ENCODE measurements around the gene PRKD3. TPM values are rescaled to one million over a fixed set of nuclear protein-coding genes. Genes with fewer than 3 reads are reported as not detected.

Gene PRKD3
- total and polyA plus RNA-seq, 2 donors (not counting 1 experiment from before 2014, with no cell fraction given): 28.9 to 82.2 TPM

- no CpG with 5 or more reads among the region's 2 CpGs for WGBS (ENCODE audit: insufficient coverage)
- no peaks in the 10 kb centered on the region for H3K9me3 Mint-ChIP-seq (ENCODE audit: insufficient read depth)
- H3K27me3 Mint-ChIP-seq: no peaks in the 10 kb centered on the region
Observed at GRCh38 chr2:37276291-37276690, 48.3 kb downstream of the PRKD3 start.

More at GRCh38 chr2:37276291-37276690, 48.3 kb downstream of the PRKD3 start:
- H3K4me3 ChIP-seq (ENCODE audit: control extremely low read depth in 1 of 5, extremely low read depth in 1 of 5, insufficient read depth in 1 of 5, low read depth in 2 of 5, low read length in 4 of 5): no peak overlapping the region
- no peaks in the 10 kb centered on the region for H3K27me3 ChIP-seq (replicated peaks in 1 of 4; ENCODE audit: control extremely low read depth in 1 of 4, control insufficient read depth in 3 of 4, insufficient read depth in 4 of 4, low read length in 3 of 4)
- TF ChIP-seq EZH2 (IDR thresholded peaks at IDR 0.05; ENCODE audit: borderline replicate concordance, insufficient read depth, low read depth, low read length, poor library complexity, severe bottlenecking): no peak
- no peak for TF ChIP-seq CTCF (IDR thresholded peaks at IDR 0.05)
- Mint-ChIP-seq H3K4me1 (no peaks in the 10 kb centered on the region), H3K27ac (no peak overlapping the region), H3K4me3 (no peak overlapping the region)
- H2AFZ ChIP-seq (ENCODE audit: insufficient read depth, low read depth, low read length, poor library complexity, severe bottlenecking): no peak overlapping the region
- peaks cover 15 to 77% of the 10 kb centered on the region in 2 experiments for H3K36me3 ChIP-seq (replicated peaks in 1 of 2; ENCODE audit: control extremely low read depth in 1 of 2, control insufficient read depth in 1 of 2, extremely low read depth in 1 of 2, insufficient read depth in 2 of 2, low read length in 1 of 2)
- no peak overlapping the region for H3K4me2 ChIP-seq (replicated peaks; ENCODE audit: low read depth, low read length, poor library complexity, severe bottlenecking)
- CTCF ChIA-PET: no interaction called here
- H3K9ac ChIP-seq (ENCODE audit: low read length): no peak overlapping the region
- no peaks in the 10 kb centered on the region for H3K4me1 ChIP-seq (ENCODE audit: control insufficient read depth in 2 of 2, insufficient read depth in 2 of 2, low read length in 2 of 2)
- no peaks in the 10 kb centered on the region for H3K9me3 ChIP-seq (ENCODE audit: control extremely low read depth in 1 of 3, control insufficient read depth in 2 of 3, insufficient read depth in 1 of 3, low read length in 2 of 3)
- H3K27ac ChIP-seq (ENCODE audit: low read length in 2 of 2): no peak overlapping the region
- POLR2A ChIA-PET: no interaction called here
- intact Hi-C loops (cut with micrococcal nuclease): no loop called here
- DNase-seq (no peak), ATAC-seq (ENCODE audit: low read depth) (no peak)
- H3K79me2 ChIP-seq (ENCODE audit: control insufficient read depth, insufficient read depth, low read length): no peaks in the 10 kb centered on the region
- no peaks in the 10 kb centered on the region for H4K20me1 ChIP-seq (ENCODE audit: control insufficient read depth, insufficient read depth, low read length, poor library complexity, severe bottlenecking)

Small RNA genes lying within 50 kb of the gene (small RNA-seq; reads per million reads assigned to genes)
- gene RNU6-939P (ENCODE audit: insufficient read length, low read depth, low replicate concordance): not detected

Other genes with a start within 250 kb of the PRKD3 start
- gene HEATR5B, start 240.5 kb downstream of the PRKD3 start, total RNA-seq: 44.3 and 50.0 TPM in 2 replicates
- 33.0 and 54.8 TPM in 2 replicates for gene HEATR5B, start 240.5 kb downstream of the PRKD3 start, polyA plus RNA-seq
- gene GPATCH11, start 240.3 kb downstream of the PRKD3 start, total RNA-seq: 18.2 and 20.2 TPM in 2 replicates
- 7.8 and 9.6 TPM in 2 replicates for gene GPATCH11, start 240.3 kb downstream of the PRKD3 start, polyA plus RNA-seq
- gene EIF2AK2, start 167.9 kb downstream of the PRKD3 start, total RNA-seq: 36.2 and 36.9 TPM in 2 replicates
- 6.5 and 9.7 TPM in 2 replicates for gene EIF2AK2, start 167.9 kb downstream of the PRKD3 start, polyA plus RNA-seq
- gene SULT6B1, start 136.2 kb downstream of the PRKD3 start, total RNA-seq: not detected in 2 replicates
- not detected in 2 replicates for gene SULT6B1, start 136.2 kb downstream of the PRKD3 start, polyA plus RNA-seq
- gene CEBPZOS, start 128.3 kb downstream of the PRKD3 start, total RNA-seq: 36.7 and 38.0 TPM in 2 replicates
- gene CEBPZOS, start 128.3 kb downstream of the PRKD3 start, polyA plus RNA-seq: 17.6 and 18.6 TPM in 2 replicates
- gene CEBPZ, start 93.2 kb downstream of the PRKD3 start, total RNA-seq: 43.9 and 56.5 TPM in 2 replicates
- gene CEBPZ, start 93.2 kb downstream of the PRKD3 start, polyA plus RNA-seq: 5.3 and 12.6 TPM in 2 replicates
- gene NDUFAF7, start 93.2 kb downstream of the PRKD3 start, total RNA-seq: 35.4 and 42.0 TPM in 2 replicates
- 10.9 and 12.2 TPM in 2 replicates for gene NDUFAF7, start 93.2 kb downstream of the PRKD3 start, polyA plus RNA-seq
- 2.1 and 2.6 TPM in 2 replicates for gene QPCT, start 19.8 kb upstream of the PRKD3 start, total RNA-seq
- gene QPCT, start 19.8 kb upstream of the PRKD3 start, polyA plus RNA-seq: 0.48 and 0.87 TPM in 2 replicates

Data from B cell (primary cell).